Gastroesophageal sphincter (tissue), 3 donors: Measurements from ENCODE around the gene MYO3B.

ENCODE experiments used
- CTCF ChIP-seq, 4 experiments: fragments of 200-600 bp in 2 of 4; fragments of 450-650 bp in 2 of 4; sonication (generic) in 1 of 4; IDR thresholded peaks; one replicate each; pipeline ENCODE4 v1.5.1; 2017 to 2019; ENCODE audit warnings: antibody characterized with exemption in 4 of 4, mild to moderate bottlenecking in 2 of 4, moderate library complexity in 2 of 4
- POLR2A ChIP-seq, 2 donors: fragments of 450-650 bp; IDR thresholded peaks; one replicate each; pipeline ENCODE4 v1.6.1; 2017; ENCODE audit warnings: antibody characterized with exemption in 2 of 2, mild to moderate bottlenecking in 2 of 2, moderate library complexity in 1 of 2

- TF ChIP-seq CTCF (IDR thresholded peaks at IDR 0.05) (no peak), POLR2A (IDR thresholded peaks at IDR 0.05) (no peak)
Observed at GRCh38 chr2:170394641-170395387, 216.9 kb downstream of the MYO3B start.
